BLaER1 treated with 17β-estradiol and CSF1 and Interleukin-3, amounts not matched to agents 10 nM and 100 nM (cell line): ENCODE data around the gene C5.

ENCODE experiments used
- H3K27ac ChIP-seq, 11 experiments: shearing (Covaris generic); formaldehyde crosslinking; 2 replicates each; pipeline ENCODE4 v1.8.1; 2022
- H3K27me3 ChIP-seq, 11 experiments: shearing (Covaris generic); formaldehyde crosslinking; 2 replicates each; pipeline ENCODE4 v1.8.1; 2022
- H3K36me3 ChIP-seq, 11 experiments: shearing (Covaris generic); formaldehyde crosslinking; 2 replicates each; pipeline ENCODE4 v1.8.1; 2022
- H3K4me1 ChIP-seq, 10 experiments: shearing (Covaris generic); formaldehyde crosslinking; 2 replicates each; pipeline ENCODE4 v1.8.1; 2022
- H3K4me2 ChIP-seq, 11 experiments: shearing (Covaris generic); formaldehyde crosslinking; 2 replicates each; pipeline ENCODE4 v1.8.1; 2022
- H3K4me3 ChIP-seq, 10 experiments: shearing (Covaris generic); formaldehyde crosslinking; 2 replicates each; pipeline ENCODE4 v1.8.1; 2022
- H3K9ac ChIP-seq, 11 experiments: shearing (Covaris generic); formaldehyde crosslinking; 2 replicates each; pipeline ENCODE4 v1.8.1; 2022
- H3K9me3 ChIP-seq, 11 experiments: shearing (Covaris generic); formaldehyde crosslinking; replicated peaks in 1 of 11; 2 replicates each; pipeline ENCODE4 v1.8.1; 2022
- H4K20me1 ChIP-seq, 11 experiments: shearing (Covaris generic); formaldehyde crosslinking; 2 replicates each; pipeline ENCODE4 v1.8.1; 2022
- Cebpa-rat ChIP-seq, 11 experiments: shearing (Covaris generic); IDR thresholded peaks; 2 replicates each; pipeline ENCODE4 v1.8.1; 2022

The C5 gene

DNA sequence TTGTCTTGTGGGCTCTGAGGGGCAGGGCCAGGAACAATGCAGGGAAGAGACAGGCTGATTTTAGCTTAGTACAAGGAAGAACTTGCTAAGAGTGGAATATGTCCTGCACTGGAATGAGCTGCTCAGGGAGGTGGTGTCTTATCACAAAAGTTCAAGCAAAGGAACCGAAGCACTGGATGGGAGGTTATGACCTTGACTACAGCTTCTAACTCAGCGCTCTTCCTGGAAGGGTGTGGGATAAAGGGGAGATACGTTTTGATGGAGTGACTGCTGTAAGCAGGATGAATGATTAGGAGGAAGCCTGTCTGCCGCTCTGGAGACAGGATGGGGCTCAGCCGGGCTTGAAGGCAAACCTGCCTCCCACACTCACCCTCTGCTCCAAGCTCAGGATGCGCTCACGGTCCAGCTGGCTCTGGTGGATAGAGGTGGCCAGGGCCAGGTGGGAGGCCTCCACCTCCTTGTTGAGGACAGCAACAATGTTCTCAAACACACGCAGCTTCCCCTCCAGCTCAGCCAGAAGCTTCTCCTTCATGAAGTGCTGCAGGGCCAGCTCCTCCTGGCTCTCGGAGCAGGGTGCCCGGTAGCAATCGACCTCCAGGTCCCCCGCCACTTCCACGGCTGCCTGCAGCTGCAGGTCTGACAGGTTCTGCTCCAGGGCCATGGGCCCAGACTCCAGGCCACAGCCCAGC is 137.0 kb downstream of the C5 start:
- Histone ChIP-seq H3K4me2 (no peak overlapping the region), H4K20me1 (no peaks in the 10 kb centered on the region), H3K27me3 (no peaks in the 10 kb centered on the region), H3K36me3 (peaks cover 0 to 14% (median 0%) of the 10 kb centered on the region in 11 experiments; a peak in 4 of 22 replicates), H3K9me3 (peaks cover 0 to 6% (median 0%) of the 10 kb centered on the region in 11 experiments; a peak in 4 of 22 replicates), H3K4me1 (peaks cover 11 to 20% (median 14%) of the 10 kb centered on the region in 10 experiments), H3K4me3 (no peak overlapping the region), H3K9ac (no peak overlapping the region), H3K27ac (no peak overlapping the region)
- no peak for TF ChIP-seq Cebpa-rat (IDR thresholded peaks at IDR 0.05)

DNA sequence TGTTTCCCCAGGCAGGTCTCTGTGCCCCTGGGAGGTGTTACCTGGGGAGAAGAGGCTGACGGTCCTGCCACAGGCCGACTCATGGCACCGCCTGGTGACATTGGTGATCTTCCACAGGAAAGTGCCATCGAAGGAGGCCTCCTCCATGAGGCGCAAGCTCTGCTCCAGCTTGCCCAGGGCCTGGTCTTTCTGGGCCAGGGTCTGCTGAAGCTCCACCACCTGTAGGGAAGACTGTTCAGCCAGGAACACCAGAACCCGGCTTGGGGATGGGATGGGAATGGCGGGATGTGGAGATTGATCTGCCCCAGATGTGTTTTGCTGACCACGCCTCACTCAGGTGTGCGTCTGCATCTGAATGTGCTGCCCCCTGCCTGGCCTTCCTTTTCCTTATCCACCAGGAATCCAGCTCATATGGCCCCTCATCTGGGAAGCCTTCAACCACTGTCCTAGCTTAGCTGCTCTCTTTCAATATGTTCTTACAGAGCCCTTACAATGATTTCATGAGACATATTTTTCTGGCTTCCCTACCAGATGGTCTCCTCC is 138.7 kb downstream of the C5 start:
- no peak overlapping the region for H3K27ac ChIP-seq
- peaks cover 14 to 20% (median 17%) of the 10 kb centered on the region in 10 experiments for H3K4me1 ChIP-seq
- H3K9me3 ChIP-seq, result no peaks in the 10 kb centered on the region
- H3K36me3 ChIP-seq, result peaks cover 0 to 8% (median 0%) of the 10 kb centered on the region in 11 experiments; a peak in 3 of 22 replicates
- H4K20me1 ChIP-seq, result no peaks in the 10 kb centered on the region
- H3K4me3 ChIP-seq, result no peak overlapping the region
- no peak overlapping the region; a peak in 1 of 22 replicates for H3K4me2 ChIP-seq
- no peaks in the 10 kb centered on the region for H3K27me3 ChIP-seq
- no peak overlapping the region for H3K9ac ChIP-seq
- TF ChIP-seq Cebpa-rat (IDR thresholded peaks at IDR 0.05), result no peak

DNA sequence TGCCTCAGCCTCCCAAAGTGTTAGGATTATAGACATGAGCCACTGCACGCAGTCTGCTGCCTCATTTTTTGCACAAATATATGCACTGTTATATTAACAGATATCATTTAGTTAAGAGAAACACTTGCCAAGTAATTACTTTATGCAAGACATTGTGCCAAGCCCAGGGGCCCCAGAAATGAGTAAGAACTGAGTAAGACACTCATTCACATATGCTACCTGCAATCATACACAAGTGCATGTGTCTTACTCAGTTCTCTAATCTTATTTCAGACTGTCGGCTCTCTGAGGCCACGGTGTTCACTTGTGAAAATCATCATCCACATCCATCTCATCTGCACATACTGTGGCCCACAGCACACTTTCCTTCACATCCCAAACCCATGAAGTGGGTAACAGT is 139.4 kb downstream of the C5 start:
- Histone ChIP-seq H3K27ac (no peak overlapping the region), H3K36me3 (peaks cover 0 to 8% (median 0%) of the 10 kb centered on the region in 11 experiments; a peak in 3 of 22 replicates), H3K27me3 (no peaks in the 10 kb centered on the region), H3K4me1 (peaks cover 15 to 27% (median 24%) of the 10 kb centered on the region in 10 experiments), H3K4me3 (no peak overlapping the region), H3K4me2 (peak overlapping the region in 9 of 11 experiments; percentile 27 to 88 (median 69); a peak in 11 of 22 replicates), H3K9me3 (no peaks in the 10 kb centered on the region), H3K9ac (no peak overlapping the region), H4K20me1 (no peaks in the 10 kb centered on the region)
- TF ChIP-seq Cebpa-rat (IDR thresholded peaks at IDR 0.05), result no peak

DNA sequence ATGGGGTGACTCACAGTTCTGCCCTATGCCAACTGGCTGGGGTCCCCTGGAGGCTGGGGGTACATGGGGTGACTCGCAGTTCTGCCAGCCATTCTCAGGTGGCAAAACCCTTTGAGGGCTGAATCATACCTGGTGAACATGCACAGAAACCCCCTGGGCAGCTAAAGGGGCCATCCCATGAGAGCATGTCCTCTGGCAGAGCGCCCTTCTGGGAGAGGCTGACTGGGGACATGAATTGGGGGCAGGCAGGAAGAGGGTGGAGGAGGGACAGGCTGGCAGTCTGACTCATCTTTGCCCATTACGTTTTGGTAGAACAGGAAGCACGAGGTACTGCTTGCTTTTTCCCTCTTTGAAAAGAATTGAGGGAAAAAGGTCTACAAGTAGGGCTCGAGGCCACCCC is 140.2 kb downstream of the C5 start:
- H3K9ac ChIP-seq, result no peak overlapping the region
- no peaks in the 10 kb centered on the region for H3K27me3 ChIP-seq
- H3K27ac ChIP-seq, result peak overlapping the region in 7 of 11 experiments; percentile 2 to 37 (median 9); a peak in 5 of 22 replicates
- H3K4me3 ChIP-seq, result no peak overlapping the region
- H3K36me3 ChIP-seq, result peaks cover 0 to 8% (median 0%) of the 10 kb centered on the region in 11 experiments; a peak in 3 of 22 replicates
- peaks cover 15 to 34% (median 31%) of the 10 kb centered on the region in 10 experiments for H3K4me1 ChIP-seq
- no peaks in the 10 kb centered on the region for H3K9me3 ChIP-seq
- H4K20me1 ChIP-seq, result no peaks in the 10 kb centered on the region
- peak overlapping the region; percentile 27 to 88 (median 69) for H3K4me2 ChIP-seq
- TF ChIP-seq Cebpa-rat (IDR thresholded peaks at IDR 0.05), result no peak

DNA sequence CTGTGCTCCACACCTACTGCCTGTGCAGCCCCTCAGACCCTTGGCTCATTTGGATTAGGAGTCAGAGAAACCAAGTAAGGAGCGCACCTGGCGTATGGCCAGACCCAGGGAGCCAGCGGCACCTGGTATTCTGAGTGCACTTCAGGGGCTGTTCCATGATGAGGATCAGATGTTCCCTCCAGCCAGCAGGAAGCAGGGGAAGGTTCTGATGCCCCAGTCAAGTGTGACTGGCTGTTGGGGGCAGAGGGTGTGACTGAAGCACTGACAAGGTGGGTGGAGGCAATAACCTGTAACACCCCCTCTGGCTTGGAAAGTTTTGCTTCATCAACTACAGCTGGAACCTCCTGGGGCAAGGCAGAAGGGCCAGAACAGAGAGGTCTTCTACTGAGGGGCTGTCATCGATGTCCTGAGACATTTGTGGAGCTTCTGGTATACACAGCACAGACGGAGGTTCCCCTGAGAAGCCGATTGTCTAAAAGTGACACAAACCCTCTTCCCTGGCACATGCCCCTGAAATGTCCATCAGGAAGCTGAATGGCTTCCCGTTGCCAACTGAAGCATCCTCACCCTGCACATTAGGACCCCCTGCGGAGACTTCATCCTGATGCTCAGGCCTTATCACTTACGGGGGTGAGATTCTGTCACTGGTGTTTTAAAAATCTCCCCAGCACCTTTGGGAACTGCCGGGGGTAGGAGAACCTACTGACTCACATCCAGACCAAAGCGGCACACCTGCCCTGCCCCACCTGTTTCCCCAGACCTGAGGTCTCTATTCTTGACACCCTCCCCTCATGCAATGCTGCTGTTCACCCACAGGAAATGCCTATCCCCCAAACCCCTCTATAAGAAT is 144.5 kb downstream of the C5 start:
- H3K4me2 ChIP-seq, result peak overlapping the region in 9 of 11 experiments; percentile 10 to 73 (median 57); a peak in 18 of 22 replicates
- H3K27me3 ChIP-seq, result no peaks in the 10 kb centered on the region; a peak in 1 of 22 replicates
- peaks cover 24 to 76% (median 71%) of the 10 kb centered on the region in 10 experiments for H3K4me1 ChIP-seq

DNA sequence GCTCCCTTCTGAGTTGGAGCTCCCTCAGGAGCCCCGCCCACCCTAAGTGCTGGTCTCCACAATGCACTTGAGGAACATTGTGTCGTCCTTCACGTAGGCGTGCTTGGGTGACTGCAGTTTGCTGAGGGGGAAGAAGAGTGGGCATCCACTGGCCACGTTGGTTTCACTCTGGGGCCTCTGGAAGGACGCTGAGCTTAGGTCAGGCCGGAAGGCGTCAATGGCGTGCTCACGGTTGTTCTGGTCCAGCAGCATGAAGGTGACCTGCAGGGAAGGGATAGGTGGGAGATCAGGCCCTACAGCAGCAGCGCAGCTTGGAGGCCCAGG is 145.1 kb downstream of the C5 start:
- no peak overlapping the region for H3K9ac ChIP-seq
- no peak overlapping the region for H3K4me3 ChIP-seq
- H3K4me1 ChIP-seq, result peaks cover 18 to 77% (median 70%) of the 10 kb centered on the region in 10 experiments
- no peaks in the 10 kb centered on the region; a peak in 1 of 22 replicates for H3K27me3 ChIP-seq
- H3K9me3 ChIP-seq, result no peaks in the 10 kb centered on the region
- TF ChIP-seq Cebpa-rat (IDR thresholded peaks at IDR 0.05), result no peak
- no peaks in the 10 kb centered on the region for H4K20me1 ChIP-seq
- H3K4me2 ChIP-seq, result peak overlapping the region in 9 of 11 experiments; percentile 10 to 73 (median 57); a peak in 17 of 22 replicates
- peaks cover 0 to 3% (median 0%) of the 10 kb centered on the region in 11 experiments; a peak in 1 of 22 replicates for H3K36me3 ChIP-seq
- H3K27ac ChIP-seq, result no peak overlapping the region

More for the DNA sequence above, 144.5 kb downstream of the C5 start:
- Histone ChIP-seq H4K20me1 (no peaks in the 10 kb centered on the region), H3K36me3 (peaks cover 0 to 3% (median 0%) of the 10 kb centered on the region in 11 experiments; a peak in 1 of 22 replicates), H3K9ac (peak overlapping the region in 1 of 11 experiments; percentile 9; a peak in 2 of 22 replicates), H3K9me3 (no peaks in the 10 kb centered on the region), H3K4me3 (no peak overlapping the region), H3K27ac (peak overlapping the region in 1 of 11 experiments; percentile 1; a peak in 1 of 22 replicates)
- TF ChIP-seq Cebpa-rat (IDR thresholded peaks at IDR 0.05), result no peak

DNA sequence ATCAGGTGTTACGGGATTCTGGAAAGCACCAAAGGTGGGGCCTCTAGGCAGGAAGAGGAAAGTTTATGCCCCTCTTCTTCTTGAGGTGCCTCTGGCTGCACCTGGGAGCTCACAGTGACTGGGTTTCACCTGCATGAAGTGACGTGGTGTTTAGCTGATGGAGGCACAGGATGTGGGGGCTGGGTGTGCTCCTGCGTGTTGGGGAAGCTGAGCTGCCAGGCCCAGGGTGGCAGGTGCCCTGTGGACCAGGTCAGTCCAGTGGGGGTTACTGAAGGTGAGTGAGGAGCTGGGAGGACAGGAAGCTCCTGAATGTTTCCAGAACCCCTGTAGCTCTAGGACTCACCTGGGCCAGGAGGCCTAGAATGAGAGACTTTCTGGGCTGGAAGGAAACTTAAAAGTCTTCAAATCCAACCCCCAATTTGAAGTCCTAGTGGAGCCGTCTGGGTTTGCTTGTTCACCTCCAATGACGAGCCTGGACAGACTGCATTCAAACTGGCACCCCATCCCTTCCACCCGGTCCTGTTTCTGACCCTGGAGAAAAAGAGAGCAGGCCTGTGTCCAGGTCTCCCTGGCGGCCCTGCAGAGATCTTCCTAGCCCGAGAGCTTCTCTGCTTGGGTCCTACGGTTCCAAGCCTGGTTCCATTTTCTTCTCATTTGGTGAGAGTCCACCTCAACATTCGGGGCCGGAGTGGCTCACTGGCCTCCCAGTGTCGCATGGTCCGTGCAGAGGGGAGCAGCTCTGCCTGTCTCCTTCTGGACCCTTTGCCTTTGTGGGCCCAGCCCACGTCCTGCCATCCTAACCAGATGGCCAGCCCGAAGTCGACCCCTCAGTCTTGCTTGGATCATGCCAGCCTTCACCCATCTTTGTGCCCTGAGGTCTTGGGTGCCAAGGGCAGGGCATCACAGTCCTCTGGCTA is 145.8 kb downstream of the C5 start:
- Histone ChIP-seq H3K9me3 (no peaks in the 10 kb centered on the region), H3K27ac (no peak overlapping the region), H3K4me3 (no peak overlapping the region), H3K4me2 (peak overlapping the region in 8 of 11 experiments; percentile 41 to 73 (median 59); a peak in 15 of 22 replicates), H3K27me3 (no peaks in the 10 kb centered on the region; a peak in 1 of 22 replicates), H3K36me3 (peaks cover 0 to 3% (median 0%) of the 10 kb centered on the region in 11 experiments; a peak in 1 of 22 replicates), H3K9ac (no peak overlapping the region; a peak in 1 of 22 replicates), H4K20me1 (no peaks in the 10 kb centered on the region), H3K4me1 (peaks cover 12 to 77% (median 70%) of the 10 kb centered on the region in 10 experiments)
- TF ChIP-seq Cebpa-rat (IDR thresholded peaks at IDR 0.05), result no peak
